GM12878 (cell line): Measurements from ENCODE around the gene ZNF506. TPM values are rescaled to one million over a fixed set of nuclear protein-coding genes. Genes with fewer than 3 reads are reported as not detected.

ENCODE experiments used
- ATAC-seq: fragments of 200-7000 bp; cut with Tn5 transposase; 3 replicates; pipeline ENCODE4 v1.9.1; 2020; ENCODE audit warnings: mild to moderate bottlenecking, moderate library complexity
- BruUV-seq: library from RNA; stranded (reverse); fragments of 400-500 nt; replicated peaks from 2 replicates; lab custom pipeline; 2021; lab: Mats Ljungman, UMichigan
- CTCF ChIA-PET: fragments of 300-600 bp; sonication (Branson Sonifier 250); formaldehyde crosslinking; extraction: SDS; loops from one replicate; lab custom pipeline; 2021; ENCODE audit warnings: inconsistent platforms; lab: Yijun Ruan, JAX
- POLR2A ChIA-PET: fragments of 350-600 bp; formaldehyde crosslinking; extraction: SDS; loops from one replicate; lab custom pipeline; 2021; ENCODE audit warnings: inconsistent platforms; lab: Charles Lee
- RAD21 ChIA-PET: fragments of 300-600 bp; sonication (Branson Sonifier 250); formaldehyde crosslinking; loops from one replicate; lab custom pipeline; 2023; ENCODE audit warnings: antibody characterized with exemption; ENCODE audit not compliant: unreplicated experiment; lab: Charles Lee
- SMC1A ChIA-PET: fragments of 300-600 bp; sonication (Branson Sonifier 250); formaldehyde crosslinking; loops from one replicate; lab custom pipeline; 2023; ENCODE audit not compliant: unreplicated experiment, uncharacterized antibody; lab: Charles Lee
- DNase-seq: peaks from one replicate; pipeline ENCODE4 v3.0.0-alpha.2; 2011; ENCODE audit warnings: low read depth, low spot score
- FAIRE-seq: peaks from 3 replicates; lab custom pipeline; 2011; peaks lifted over from hg19 to GRCh38; lab: Jason Lieb, UNC
- H2AFZ ChIP-seq: 2 replicates; pipeline ENCODE4 v1.6.0; 2011; ENCODE audit warnings: low read depth, low read length, control low read depth; ENCODE audit not compliant: control insufficient read depth
- H3K27ac ChIP-seq: 2 replicates; pipeline ENCODE4 v1.5.1; 2011; ENCODE audit warnings: control low read depth; ENCODE audit not compliant: control insufficient read depth, insufficient read depth
- H3K27me3 ChIP-seq, 2 experiments: replicated peaks in 1 of 2; 2 replicates each; pipeline versions ENCODE4 v1.6.0 to v1.6.1; 2011; ENCODE audit warnings: low read length in 1 of 2; ENCODE audit not compliant: control insufficient read depth in 2 of 2, insufficient read depth in 2 of 2
- H3K36me3 ChIP-seq, 2 experiments: 2 replicates each; pipeline ENCODE4 v1.5.1; 2011; ENCODE audit warnings: low read length in 1 of 2; ENCODE audit not compliant: control insufficient read depth in 2 of 2, insufficient read depth in 2 of 2
- H3K4me1 ChIP-seq: 2 replicates; pipeline ENCODE4 v1.6.1; 2011; ENCODE audit warnings: mild to moderate bottlenecking, low read length, moderate library complexity, mixed read lengths; ENCODE audit not compliant: control insufficient read depth, insufficient read depth
- H3K4me2 ChIP-seq: 2 replicates; pipeline ENCODE4 v1.6.0; 2011; ENCODE audit warnings: control low read depth; ENCODE audit not compliant: control insufficient read depth, insufficient read depth
- H3K4me3 ChIP-seq: fragments of 200-600 bp; sonication (generic); 2 replicates; pipeline ENCODE4 v1.5.1; 2016
- H3K79me2 ChIP-seq: 2 replicates; pipeline ENCODE4 v1.6.0; 2011; ENCODE audit warnings: low read length; ENCODE audit not compliant: control insufficient read depth, insufficient read depth
- H3K9ac ChIP-seq: 2 replicates; pipeline ENCODE4 v1.8.0; 2011; ENCODE audit warnings: low read length, control low read depth, mixed read lengths; ENCODE audit not compliant: control insufficient read depth, insufficient read depth
- H3K9me3 ChIP-seq: replicated peaks from 3 replicates; pipeline ENCODE4 v1.5.1; 2011; ENCODE audit warnings: mild to moderate bottlenecking, low read length; ENCODE audit not compliant: control insufficient read depth, insufficient read depth
- H4K20me1 ChIP-seq: 2 replicates; pipeline ENCODE4 v1.6.0; 2011; ENCODE audit not compliant: control insufficient read depth, insufficient read depth
- BHLHE40 ChIP-seq, 2 experiments: fragments of 450-650 bp in 1 of 2; IDR thresholded peaks; 2 replicates each; pipeline ENCODE4 v1.6.1; 2011 to 2017; ENCODE audit warnings: low read depth in 2 of 2, borderline replicate concordance in 1 of 2, improper control_type of control experiment in 1 of 2, low read length in 1 of 2, mild to moderate bottlenecking in 1 of 2
- CEBPB ChIP-seq, 2 experiments: fragments of 150-350 bp in 1 of 2; IDR thresholded peaks; 2 replicates each; pipeline ENCODE4 v1.6.1; 2012 to 2014; ENCODE audit warnings: low read depth in 2 of 2, low read length in 2 of 2, borderline replicate concordance in 1 of 2, inconsistent platforms in 1 of 2
- CUX1 ChIP-seq: IDR thresholded peaks from 2 replicates; pipeline ENCODE4 v1.6.1; 2012; ENCODE audit warnings: improper control_type of control experiment, low read depth, low read length; ENCODE audit not compliant: insufficient replicate concordance
- E4F1 ChIP-seq: fragments of 450-650 bp; IDR thresholded peaks from 2 replicates; pipeline ENCODE4 v1.6.1; 2018; ENCODE audit warnings: borderline replicate concordance, mild to moderate bottlenecking; ENCODE audit not compliant: partially characterized antibody
- HCFC1 ChIP-seq: fragments of 150-350 bp; IDR thresholded peaks from 2 replicates; pipeline ENCODE4 v1.6.1; 2014; ENCODE audit warnings: low read length
- KAT2A ChIP-seq: conservative IDR thresholded peaks from 2 replicates; pipeline ENCODE4 v1.6.1; 2011; ENCODE audit warnings: low read depth, low read length; ENCODE audit not compliant: control insufficient read depth
- KDM1A ChIP-seq: fragments of 200-600 bp; sonication (generic); IDR thresholded peaks from 2 replicates; pipeline ENCODE4 v1.6.1; 2016; ENCODE audit warnings: borderline replicate concordance
- MYC ChIP-seq: IDR thresholded peaks from 2 replicates; pipeline ENCODE4 v1.6.1; 2011; ENCODE audit warnings: mild to moderate bottlenecking, low read length, moderate library complexity, inconsistent platforms; ENCODE audit not compliant: insufficient read depth, insufficient replicate concordance, insufficient read length, severe bottlenecking
- NR2C2 ChIP-seq: IDR thresholded peaks from 2 replicates; pipeline ENCODE4 v1.6.1; 2011; ENCODE audit warnings: borderline replicate concordance, low read depth; ENCODE audit not compliant: control insufficient read depth, insufficient read length
- RELA ChIP-seq: fragments of 450-650 bp; IDR thresholded peaks from 2 replicates; pipeline ENCODE4 v1.8.0; 2014; ENCODE audit warnings: borderline replicate concordance; ENCODE audit not compliant: partially characterized antibody
- SUPT20H ChIP-seq: IDR thresholded peaks from 2 replicates; pipeline ENCODE4 v1.6.1; 2011; ENCODE audit warnings: low read depth, mild to moderate bottlenecking, low read length, moderate library complexity, borderline replicate concordance; ENCODE audit not compliant: control insufficient read depth
- ZNF687 ChIP-seq: fragments of 450-650 bp; IDR thresholded peaks from 2 replicates; pipeline ENCODE4 v1.6.1; 2017; ENCODE audit warnings: mild to moderate bottlenecking, moderate library complexity
- WGBS: methylation state at CpG from one replicate; pipeline ENCODE4 v1.1.6; 2016; ENCODE audit warnings: low lambda C conversion rate; ENCODE audit not compliant: insufficient replicate concordance, insufficient coverage; ENCODE audit errors: missing lambda C conversion rate; 5-methylcytosine and 5-hydroxymethylcytosine counted together
- in situ Hi-C: fragments of 300-500 bp; cut with MboI; formaldehyde crosslinking; loops from 9 replicates; pipeline ENCODE4 v1.14.3; 2018; ENCODE audit warnings: mixed read lengths
- intact Hi-C: fragments of 100-400 bp; cut with micrococcal nuclease; formaldehyde crosslinking; loops from one replicate; pipeline ENCODE4 v1.14.2; 2022; ENCODE audit not compliant: unreplicated experiment
- polyA plus RNA-seq, 11 experiments: library from polyadenylated mRNA; depleted of rRNA in 4 of 11; unstranded in 6 of 11; stranded (reverse) in 5 of 11; fragments of >200 nt; fragmentation: Nextera tagmentation in 4 of 11; fragmentation: Illumina TruSeq in 1 of 11; extraction: Ambion mirVana in 4 of 11; extraction: Trizol in 1 of 11; gene quantifications; 1 replicate in 1 of 11; 2 replicates in 10 of 11; pipeline versions ENCODE4 v1.2.1 to v1.2.3, GENCODE V29; 2011 to 2016; ENCODE audit warnings: inconsistent platforms in 2 of 11, missing spikeins in 2 of 11, low read depth in 1 of 11
- total RNA-seq, 4 experiments: library from RNA; depleted of rRNA in 3 of 4; stranded (reverse); fragments of >200 nt in 3 of 4; fragmentation: Illumina TruSeq in 1 of 4; extraction: Trizol in 1 of 4; gene quantifications; 2 replicates each; pipeline versions ENCODE4 v1.2.1 to v1.2.3, GENCODE V29; 2013 to 2021

The ZNF506 gene
- total and polyA plus RNA-seq, 10 of the 15 experiments (the other 5 are each of a cell fraction or from before 2014, with no cell fraction given), result 3.5 to 12.0 (median 7.9) TPM

GRCh38 chr19:19751846-19752245 is 69.7 kb downstream of the ZNF506 start:
- RAD21 ChIA-PET, result no interaction called here
- 73% methylated on average over 12 of the region's 12 CpGs for WGBS
- no peaks in the 10 kb centered on the region for H3K79me2 ChIP-seq
- H3K4me3 ChIP-seq, result no peak overlapping the region
- in situ Hi-C loops (no loop called here), intact Hi-C loops (no loop called here)
- POLR2A ChIA-PET, result no interaction called here
- no peak for FAIRE-seq
- BruUV-seq, result no TSS peak
- H3K36me3 ChIP-seq, result no peaks in the 10 kb centered on the region
- H3K4me2 ChIP-seq, result no peak overlapping the region
- SMC1A ChIA-PET, result no interaction called here
- no peak for DNase-seq
- no peak for ATAC-seq
- H4K20me1 ChIP-seq, result no peaks in the 10 kb centered on the region
- no peak overlapping the region for H3K27ac ChIP-seq
- H3K9me3 ChIP-seq, result peaks cover 5% of the 10 kb centered on the region; the same call in 1 of the 3 replicates
- H3K4me1 ChIP-seq, result no peaks in the 10 kb centered on the region
- H3K9ac ChIP-seq, result no peak overlapping the region
- no peak overlapping the region for H2AFZ ChIP-seq
- CTCF ChIA-PET, result no interaction called here
- no peaks in the 10 kb centered on the region for H3K27me3 ChIP-seq
- no peak for TF ChIP-seq E4F1
- no peak for TF ChIP-seq KDM1A
- TF ChIP-seq KAT2A, result no peak
- TF ChIP-seq CEBPB (IDR thresholded peaks at IDR 0.05; ENCODE audit: borderline replicate concordance in 1 of 2, low read depth in 2 of 2, low read length in 2 of 2), result no peak
- TF ChIP-seq MYC, result no peak
- no peak for TF ChIP-seq HCFC1
- no peak for TF ChIP-seq NR2C2
- no peak for TF ChIP-seq SUPT20H
- no peak for TF ChIP-seq ZNF687
- TF ChIP-seq BHLHE40 (IDR thresholded peaks at IDR 0.05; ENCODE audit: borderline replicate concordance in 1 of 2, low read depth in 2 of 2, low read length in 1 of 2), result no peak
- no peak for TF ChIP-seq CUX1
- no peak for TF ChIP-seq RELA
